T follicular helper cell (primary cell): Measurements from ENCODE around the gene ANGPTL2.
"Not testable (repeated sequence)": the region's sequence is repeated elsewhere in the genome, so short reads cannot be mapped to it uniquely, and the experiment has no call there.

ENCODE experiments used
- DNase-seq: peaks from one replicate; pipeline ENCODE4 v3.0.0-alpha.2; 2020; ENCODE audit warnings: low read depth

ANGPTL2 gene

GRCh38 chr9:127154390-127155191, 32.2 kb upstream of the ANGPTL2 start:
- no peak for DNase-seq

- no peak for DNase-seq
Measured at GRCh38 chr9:127154003-127154389, 31.6 kb upstream of the ANGPTL2 start.

- DNase-seq, result no peak
Measured at GRCh38 chr9:127153501-127153900, 31.1 kb upstream of the ANGPTL2 start.

GRCh38 chr9:127149463-127150390, 27.3 kb upstream of the ANGPTL2 start:
- no peak for DNase-seq

GRCh38 chr9:127149010-127149409, 26.6 kb upstream of the ANGPTL2 start:
- DNase-seq, result no peak

GRCh38 chr9:127148014-127148413, 25.6 kb upstream of the ANGPTL2 start:
- DNase-seq, result no peak

- DNase-seq, result no peak
Measured at GRCh38 chr9:127147251-127147650, 24.8 kb upstream of the ANGPTL2 start.

GRCh38 chr9:127146841-127147240, 24.4 kb upstream of the ANGPTL2 start:
- not testable (repeated sequence) for DNase-seq

GRCh38 chr9:127144670-127145445, 22.4 kb upstream of the ANGPTL2 start:
- DNase-seq, result no peak

- DNase-seq, result no peak
Measured at GRCh38 chr9:127143920-127144465, 21.6 kb upstream of the ANGPTL2 start.

- no peak for DNase-seq
Measured at GRCh38 chr9:127142931-127143464, 20.6 kb upstream of the ANGPTL2 start.

- no peak for DNase-seq
Measured at GRCh38 chr9:127142291-127142690, 19.9 kb upstream of the ANGPTL2 start.

GRCh38 chr9:127140842-127141675, 18.6 kb upstream of the ANGPTL2 start:
- no peak for DNase-seq

- DNase-seq, result no peak
Measured at GRCh38 chr9:127140181-127140580, 17.7 kb upstream of the ANGPTL2 start.

GRCh38 chr9:127139775-127140174, 17.3 kb upstream of the ANGPTL2 start:
- no peak for DNase-seq

GRCh38 chr9:127139071-127139731, 16.8 kb upstream of the ANGPTL2 start:
- no peak for DNase-seq

- DNase-seq, result no peak
Measured at GRCh38 chr9:127138444-127138843, 16.0 kb upstream of the ANGPTL2 start.

GRCh38 chr9:127137640-127138360, 15.4 kb upstream of the ANGPTL2 start:
- no peak for DNase-seq

GRCh38 chr9:127136880-127137639, 14.6 kb upstream of the ANGPTL2 start:
- DNase-seq, result no peak
